Keratinocyte (primary cell): ENCODE measurements around the gene PCDH9. TPM values are rescaled to one million over a fixed set of nuclear protein-coding genes. Genes with fewer than 3 reads are reported as not detected.

Experiments used
- DNase-seq: peaks from one replicate; pipeline ENCODE4 v3.0.0-alpha.2; 2011; ENCODE audit warnings: low read depth, missing footprints, low spot score
- FAIRE-seq: peaks from 2 replicates; lab custom pipeline; 2011; peaks lifted over from hg19 to GRCh38; lab: Jason Lieb, UNC
- H2AFZ ChIP-seq: 2 replicates; pipeline ENCODE4 v1.6.0; 2012; ENCODE audit warnings: low read length, control low read depth, inconsistent platforms; ENCODE audit not compliant: control insufficient read depth
- H3K27ac ChIP-seq: 2 replicates; pipeline ENCODE4 v1.5.1; 2011; ENCODE audit warnings: low read length; ENCODE audit not compliant: control insufficient read depth, insufficient read depth
- H3K27me3 ChIP-seq: 3 replicates; pipeline ENCODE4 v1.6.0; 2011; ENCODE audit warnings: low read length; ENCODE audit not compliant: control insufficient read depth, insufficient read depth; ENCODE audit errors: extremely low read depth
- H3K36me3 ChIP-seq, 2 experiments: 2 replicates in 1 of 2; 3 replicates in 1 of 2; pipeline ENCODE4 v1.5.1; 2011; ENCODE audit warnings: low read length in 2 of 2, mild to moderate bottlenecking in 1 of 2; ENCODE audit not compliant: control insufficient read depth in 2 of 2, insufficient read depth in 2 of 2; ENCODE audit errors: extremely low read depth in 1 of 2
- H3K4me1 ChIP-seq: 3 replicates; pipeline ENCODE4 v1.5.1; 2011; ENCODE audit warnings: low read length; ENCODE audit not compliant: control insufficient read depth, insufficient read depth; ENCODE audit errors: extremely low read depth
- H3K4me2 ChIP-seq: 3 replicates; pipeline ENCODE4 v1.6.0; 2011; ENCODE audit warnings: low read depth, low read length; ENCODE audit not compliant: control insufficient read depth, insufficient read depth; ENCODE audit errors: extremely low read depth
- H3K4me3 ChIP-seq, 3 experiments: fragments of 200-600 bp in 1 of 3; sonication (generic) in 1 of 3; 2 replicates in 2 of 3; 3 replicates in 1 of 3; pipeline ENCODE4 v1.5.1; 2011 to 2016; ENCODE audit warnings: low read length in 3 of 3, mild to moderate bottlenecking in 3 of 3, control low read depth in 2 of 3, inconsistent platforms in 1 of 3, low read depth in 1 of 3, mixed read lengths in 1 of 3, mixed run types in 1 of 3, moderate library complexity in 1 of 3; ENCODE audit not compliant: control insufficient read depth in 2 of 3, insufficient read depth in 2 of 3; ENCODE audit errors: extremely low read depth in 1 of 3
- H3K79me2 ChIP-seq: 2 replicates; pipeline ENCODE4 v1.6.0; 2012; ENCODE audit warnings: low read length; ENCODE audit not compliant: control insufficient read depth, insufficient read depth
- H3K9ac ChIP-seq: 3 replicates; pipeline ENCODE4 v1.6.0; 2011; ENCODE audit warnings: low read length; ENCODE audit not compliant: control insufficient read depth, insufficient read depth; ENCODE audit errors: extremely low read depth
- H3K9me1 ChIP-seq: 3 replicates; pipeline ENCODE4 v1.6.0; 2011; ENCODE audit warnings: low read length; ENCODE audit not compliant: control insufficient read depth, insufficient read depth; ENCODE audit errors: extremely low read depth
- H3K9me3 ChIP-seq: 2 replicates; pipeline ENCODE4 v1.5.1; 2012; ENCODE audit warnings: low read depth, low read length; ENCODE audit not compliant: control insufficient read depth
- H4K20me1 ChIP-seq: 3 replicates; pipeline ENCODE4 v1.6.0; 2011; ENCODE audit warnings: low read length; ENCODE audit not compliant: control insufficient read depth, insufficient read depth; ENCODE audit errors: extremely low read depth
- CTCF ChIP-seq, 3 experiments: IDR thresholded peaks in 1 of 3; conservative IDR thresholded peaks in 1 of 3; optimal IDR thresholded peaks in 1 of 3; 2 replicates in 2 of 3; 3 replicates in 1 of 3; pipeline versions ENCODE3 to v1.5.1; 2011; ENCODE audit warnings: low read length in 3 of 3, mild to moderate bottlenecking in 3 of 3, moderate library complexity in 2 of 3, control low read depth in 1 of 3, inconsistent platforms in 1 of 3; ENCODE audit not compliant: insufficient read depth in 2 of 3; ENCODE audit errors: extremely low read depth in 1 of 3
- EZH2 ChIP-seq: IDR thresholded peaks from one replicate; pipeline ENCODE4 v1.6.1; 2012; ENCODE audit warnings: inconsistent platforms, mild to moderate bottlenecking, low read length, moderate library complexity
- dilution Hi-C: fragments of 300-500 bp; cut with MboI; formaldehyde crosslinking; loops from one replicate; pipeline ENCODE4 v1.7.0; 2020; ENCODE audit warnings: low sequenced_read_pairs; ENCODE audit not compliant: extremely low pct_ligation_motif_present
- polyA plus RNA-seq, 5 experiments: library from polyadenylated mRNA; depleted of rRNA in 3 of 5; stranded (reverse) in 3 of 5; stranded (forward) in 1 of 5; unstranded in 1 of 5; fragments of >200 nt; gene quantifications; 1 replicate in 1 of 5; 2 replicates in 3 of 5; 3 replicates in 1 of 5; pipeline versions ENCODE4 v1.2.1 to v1.2.3, GENCODE V29; 2011 to 2012; ENCODE audit warnings: missing spikeins in 2 of 5, low read depth in 1 of 5, low replicate concordance in 1 of 5

PCDH9 gene
- polyA plus RNA-seq, 1 donor (not counting 4 experiments of a cell fraction or from before 2014, with no cell fraction given) = 0.21 TPM

GRCh38 chr13:66943530-66943929 is 286.6 kb downstream of the PCDH9 start:
- Histone ChIP-seq H4K20me1 (no peaks in the 10 kb centered on the region), H2AFZ (no peak overlapping the region), H3K79me2 (no peaks in the 10 kb centered on the region), H3K9me1 (no peaks in the 10 kb centered on the region), H3K36me3 (no peaks in the 10 kb centered on the region), H3K27me3 (no peaks in the 10 kb centered on the region), H3K4me2 (no peak overlapping the region), H3K4me3 (no peak overlapping the region), H3K4me1 (no peaks in the 10 kb centered on the region), H3K27ac (no peak overlapping the region), H3K9ac (no peak overlapping the region), H3K9me3 (no peaks in the 10 kb centered on the region)
- FAIRE-seq = no peak
- DNase-seq = no peak
- TF ChIP-seq EZH2 (no peak), CTCF (optimal IDR thresholded peaks at IDR 0.05 in 1 of 3, IDR thresholded peaks at IDR 0.05 in 1 of 3, conservative IDR thresholded peaks at IDR 0.05 in 1 of 3; ENCODE audit: extremely low read depth in 1 of 3, insufficient read depth in 2 of 3, low read length in 3 of 3) (no peak)
- dilution Hi-C loops = no loop called here

GRCh38 chr13:66940113-66940512 is 290.0 kb downstream of the PCDH9 start:
- FAIRE-seq = no peak

More at GRCh38 chr13:66940113-66940512, 290.0 kb downstream of the PCDH9 start:
- TF ChIP-seq EZH2 = no peak
- TF ChIP-seq CTCF (optimal IDR thresholded peaks at IDR 0.05 in 1 of 3, IDR thresholded peaks at IDR 0.05 in 1 of 3, conservative IDR thresholded peaks at IDR 0.05 in 1 of 3; ENCODE audit: extremely low read depth in 1 of 3, insufficient read depth in 2 of 3, low read length in 3 of 3) = no peak
- DNase-seq = no peak
- Histone ChIP-seq H2AFZ (no peak overlapping the region), H3K4me1 (no peaks in the 10 kb centered on the region), H3K9ac (no peak overlapping the region), H3K4me3 (no peak overlapping the region), H4K20me1 (no peaks in the 10 kb centered on the region), H3K27ac (no peak overlapping the region), H3K4me2 (no peak overlapping the region), H3K9me1 (no peaks in the 10 kb centered on the region), H3K79me2 (no peaks in the 10 kb centered on the region), H3K27me3 (no peaks in the 10 kb centered on the region), H3K9me3 (no peaks in the 10 kb centered on the region), H3K36me3 (no peaks in the 10 kb centered on the region)
- dilution Hi-C loops = no loop called here
